Epithelial cell of proximal tubule (primary cell): ENCODE data around the gene KRTAP19-4. TPM values are rescaled to one million over a fixed set of nuclear protein-coding genes. Genes with fewer than 3 reads are reported as not detected.

Experiments used
- DNase-seq: peaks from one replicate; pipeline ENCODE4 v3.0.0-alpha.2; 2011; ENCODE audit warnings: low read depth
- H3K4me3 ChIP-seq: 2 replicates; pipeline ENCODE4 v1.5.1; 2011; ENCODE audit warnings: low read depth, mild to moderate bottlenecking, low read length
- total RNA-seq: library from RNA; depleted of rRNA; stranded (reverse); fragments of >200 nt; gene quantifications from 2 replicates; pipeline ENCODE4 v1.2.3, GENCODE V29; 2015
- TF ChIP-seq, protein P1 (sequence below): conservative IDR thresholded peaks from 2 replicates; pipeline ENCODE4 v1.5.1; 2012; ENCODE audit warnings: low read depth, mild to moderate bottlenecking, low read length

Gene KRTAP19-4
- total RNA-seq, 1 donor from 2014 or later: not detected

DNA sequence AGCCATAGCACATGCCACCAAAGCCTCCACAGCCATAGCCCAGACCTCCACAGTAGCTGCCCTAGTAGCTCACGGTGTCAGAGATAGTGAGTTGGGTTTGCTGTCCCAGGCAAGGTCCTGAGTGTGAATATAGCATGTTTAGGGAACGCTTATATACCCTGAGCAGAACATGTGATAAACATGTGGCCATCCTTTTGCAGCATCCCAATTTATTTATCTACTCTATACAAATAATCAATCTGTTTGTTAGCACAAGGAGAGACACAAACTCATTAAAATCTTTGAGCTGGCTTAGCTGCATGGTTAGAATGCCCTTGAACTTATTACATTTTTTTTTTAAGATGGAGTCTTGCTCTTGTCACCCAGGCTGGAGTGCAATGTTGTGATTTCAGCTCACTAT is 9.6 kb downstream of the KRTAP19-4 start, which contains the start of gene KRTAP19-2:
Gene KRTAP19-2 (minus strand): TSS at position 101 of the 400 bp plus-strand sequence. CDS start 88 bp downstream, at position 13.
- no peak for DNase-seq
- TF ChIP-seq, protein P1, sequence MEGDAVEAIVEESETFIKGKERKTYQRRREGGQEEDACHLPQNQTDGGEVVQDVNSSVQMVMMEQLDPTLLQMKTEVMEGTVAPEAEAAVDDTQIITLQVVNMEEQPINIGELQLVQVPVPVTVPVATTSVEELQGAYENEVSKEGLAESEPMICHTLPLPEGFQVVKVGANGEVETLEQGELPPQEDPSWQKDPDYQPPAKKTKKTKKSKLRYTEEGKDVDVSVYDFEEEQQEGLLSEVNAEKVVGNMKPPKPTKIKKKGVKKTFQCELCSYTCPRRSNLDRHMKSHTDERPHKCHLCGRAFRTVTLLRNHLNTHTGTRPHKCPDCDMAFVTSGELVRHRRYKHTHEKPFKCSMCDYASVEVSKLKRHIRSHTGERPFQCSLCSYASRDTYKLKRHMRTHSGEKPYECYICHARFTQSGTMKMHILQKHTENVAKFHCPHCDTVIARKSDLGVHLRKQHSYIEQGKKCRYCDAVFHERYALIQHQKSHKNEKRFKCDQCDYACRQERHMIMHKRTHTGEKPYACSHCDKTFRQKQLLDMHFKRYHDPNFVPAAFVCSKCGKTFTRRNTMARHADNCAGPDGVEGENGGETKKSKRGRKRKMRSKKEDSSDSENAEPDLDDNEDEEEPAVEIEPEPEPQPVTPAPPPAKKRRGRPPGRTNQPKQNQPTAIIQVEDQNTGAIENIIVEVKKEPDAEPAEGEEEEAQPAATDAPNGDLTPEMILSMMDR: no peak
- no peak within 1 kb of the TSS for H3K4me3 ChIP-seq

DNA sequence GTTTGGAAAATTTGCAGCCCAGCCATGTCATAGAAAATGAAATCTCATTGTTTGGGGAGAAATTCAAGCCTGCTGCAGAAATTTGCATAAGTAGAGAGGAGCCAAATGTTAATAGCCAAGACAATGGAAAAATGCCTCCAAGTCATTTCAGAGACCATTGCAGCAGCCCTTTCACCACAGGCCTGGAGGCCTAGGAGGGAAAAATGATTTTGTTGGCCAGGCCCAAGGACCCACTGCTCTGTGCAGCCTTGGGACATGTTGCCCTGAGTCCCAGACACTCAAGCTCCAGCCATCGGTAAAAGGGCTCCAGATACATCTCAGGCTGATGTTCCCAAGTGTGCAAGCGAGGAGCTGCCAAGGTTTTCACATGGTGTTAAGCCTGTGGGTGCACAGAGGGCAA is 10.8 kb downstream of the KRTAP19-4 start:
- no peak for DNase-seq
- no peak overlapping the region for H3K4me3 ChIP-seq
- TF ChIP-seq, protein P1: no peak

DNA sequence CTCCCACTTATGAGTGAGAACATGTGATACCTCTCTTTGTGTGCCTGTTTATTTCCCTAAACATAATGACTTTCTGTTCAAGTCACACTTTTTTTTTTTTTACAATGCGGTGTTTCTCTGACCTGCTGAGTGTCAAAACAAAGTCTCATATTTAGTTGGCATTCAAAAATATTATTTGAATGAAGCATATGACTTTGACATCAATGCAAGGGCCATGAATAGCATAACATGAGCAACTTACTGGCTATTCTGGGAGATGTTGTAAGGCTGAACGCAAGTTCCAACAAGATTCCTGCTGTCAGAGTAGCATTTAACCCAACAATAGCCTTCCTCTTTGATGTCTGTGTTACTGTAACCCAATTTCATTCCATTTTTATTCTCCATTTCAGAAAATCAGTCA is 14.8 kb downstream of the KRTAP19-4 start:
- no peak for DNase-seq
- no peak overlapping the region for H3K4me3 ChIP-seq
- TF ChIP-seq, protein P1: no peak

DNA sequence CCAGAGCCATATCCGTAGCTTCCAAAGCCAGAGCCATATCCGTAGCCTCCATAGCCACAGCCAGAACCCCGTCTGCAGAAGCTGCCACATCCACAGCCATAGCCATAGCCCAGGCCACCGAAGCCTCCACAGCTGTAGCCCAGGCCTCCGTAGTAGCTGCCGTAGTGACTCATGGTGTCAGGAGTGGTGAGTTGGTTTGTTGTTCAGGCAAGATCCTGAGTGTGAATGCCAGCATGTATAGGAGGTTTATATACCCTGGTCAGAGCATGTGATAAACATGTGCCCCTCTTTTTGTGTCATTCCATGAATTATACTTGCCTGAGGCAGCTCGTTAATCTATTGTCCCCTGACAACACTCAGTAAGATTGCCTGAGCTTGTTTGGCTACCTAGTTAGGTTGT is 16.8 kb downstream of the KRTAP19-4 start, which contains the start of gene KRTAP19-1:
Gene KRTAP19-1 (minus strand): TSS at position 223 of the 400 bp plus-strand sequence. CDS start 50 bp downstream, at position 173.
- TF ChIP-seq, protein P1: no peak
- no peak for DNase-seq

DNA sequence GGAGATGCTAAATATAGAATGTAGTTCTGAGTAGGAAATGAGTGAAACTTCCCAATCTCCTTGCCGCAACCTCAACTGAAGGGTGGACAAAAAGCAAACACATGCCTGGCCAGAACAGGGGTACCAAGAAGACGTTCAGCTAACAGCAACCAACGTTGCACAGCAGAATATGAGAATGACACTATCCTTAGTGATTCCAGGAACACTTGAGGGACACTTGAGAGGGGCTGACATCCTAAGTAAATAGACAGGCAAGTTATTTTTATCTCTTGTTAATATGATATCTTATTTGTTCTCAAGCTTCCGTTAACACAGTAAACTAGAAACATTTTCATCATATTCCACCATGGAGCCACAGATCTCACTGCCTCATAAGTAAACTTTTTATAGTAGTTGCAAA is 17.7 kb downstream of the KRTAP19-4 start:
- H3K4me3 ChIP-seq: no peak overlapping the region
- TF ChIP-seq, protein P1: no peak
- DNase-seq: no peak

More for the DNA sequence above, 16.8 kb downstream of the KRTAP19-4 start, which contains the start of gene KRTAP19-1:
- no peak within 1 kb of the TSS for H3K4me3 ChIP-seq

DNA sequence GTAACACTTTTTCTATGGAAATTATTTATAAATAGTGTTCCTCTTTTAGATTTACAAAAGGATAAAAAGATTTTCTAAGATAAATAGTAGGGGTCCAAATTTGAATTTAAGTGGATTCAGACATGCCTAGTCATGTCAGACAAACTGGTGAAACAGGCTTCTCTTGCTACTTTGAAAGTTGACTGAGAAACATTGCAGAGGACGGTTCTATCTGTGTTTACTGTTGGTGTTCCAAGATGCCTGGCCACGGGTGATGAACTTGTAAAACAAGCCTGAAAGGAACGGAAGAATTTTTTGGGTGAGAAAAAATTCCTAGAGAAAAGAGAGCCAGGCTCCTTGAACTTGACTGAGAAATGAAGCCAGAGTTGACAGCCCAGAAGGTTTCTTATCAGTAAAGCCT is 19.0 kb downstream of the KRTAP19-4 start:
- no peak overlapping the region for H3K4me3 ChIP-seq
- TF ChIP-seq, protein P1: no peak
- no peak for DNase-seq
